Measurements from ENCODE around the gene MAGI1. TPM values are rescaled to one million over a fixed set of nuclear protein-coding genes. Genes with fewer than 3 reads are reported as not detected.

Gene MAGI1
- total RNA-seq, 1 donor from 2014 or later: 5.0 TPM

GRCh38 chr3:65347166-65347565, 691.6 kb downstream of the MAGI1 start:
- peaks cover 1% of the 10 kb centered on the region for H3K27me3 ChIP-seq (ENCODE audit: control insufficient read depth, insufficient read depth, low read length)
- no peak for TF ChIP-seq CTCF (IDR thresholded peaks at IDR 0.05; ENCODE audit: insufficient read depth, low read length, severe bottlenecking)
- no peak for FAIRE-seq

GRCh38 chr3:65344846-65345245, 693.9 kb downstream of the MAGI1 start:
- DNase-seq (ENCODE audit: low read depth) (no peak), FAIRE-seq (no peak)
- TF ChIP-seq CTCF (IDR thresholded peaks at IDR 0.05; ENCODE audit: insufficient read depth, low read length, severe bottlenecking): no peak
- peaks cover 1% of the 10 kb centered on the region for H3K27me3 ChIP-seq (ENCODE audit: control insufficient read depth, insufficient read depth, low read length)
- H3K36me3 ChIP-seq (ENCODE audit: control insufficient read depth, insufficient read depth, low read length): no peaks in the 10 kb centered on the region
- H3K4me3 ChIP-seq (ENCODE audit: low read depth, low read length): no peak overlapping the region

More at GRCh38 chr3:65347166-65347565, 691.6 kb downstream of the MAGI1 start:
- Histone ChIP-seq H3K4me3 (ENCODE audit: low read depth, low read length) (no peak overlapping the region), H3K36me3 (ENCODE audit: control insufficient read depth, insufficient read depth, low read length) (no peaks in the 10 kb centered on the region)
- no peak for DNase-seq (ENCODE audit: low read depth)

GRCh38 chr3:65344444-65344843, 694.3 kb downstream of the MAGI1 start:
- Histone ChIP-seq H3K27me3 (ENCODE audit: control insufficient read depth, insufficient read depth, low read length) (peaks cover 1% of the 10 kb centered on the region), H3K4me3 (ENCODE audit: low read depth, low read length) (no peak overlapping the region), H3K36me3 (ENCODE audit: control insufficient read depth, insufficient read depth, low read length) (no peaks in the 10 kb centered on the region)
- no peak for DNase-seq (ENCODE audit: low read depth)
- TF ChIP-seq CTCF (IDR thresholded peaks at IDR 0.05; ENCODE audit: insufficient read depth, low read length, severe bottlenecking): no peak
- no peak for FAIRE-seq

- no peak for TF ChIP-seq CTCF (IDR thresholded peaks at IDR 0.05; ENCODE audit: insufficient read depth, low read length, severe bottlenecking)
- H3K27me3 ChIP-seq (ENCODE audit: control insufficient read depth, insufficient read depth, low read length): peaks cover 1% of the 10 kb centered on the region
- no peak for DNase-seq (ENCODE audit: low read depth)
- no peak overlapping the region for H3K4me3 ChIP-seq (ENCODE audit: low read depth, low read length)
- no peaks in the 10 kb centered on the region for H3K36me3 ChIP-seq (ENCODE audit: control insufficient read depth, insufficient read depth, low read length)
- no peak for FAIRE-seq
Measured at GRCh38 chr3:65343736-65344135, 695.0 kb downstream of the MAGI1 start.

GRCh38 chr3:65343026-65343425, 695.7 kb downstream of the MAGI1 start:
- Histone ChIP-seq H3K4me3 (ENCODE audit: low read depth, low read length) (no peak overlapping the region), H3K36me3 (ENCODE audit: control insufficient read depth, insufficient read depth, low read length) (no peaks in the 10 kb centered on the region), H3K27me3 (ENCODE audit: control insufficient read depth, insufficient read depth, low read length) (peaks cover 1% of the 10 kb centered on the region)
- DNase-seq (ENCODE audit: low read depth): no peak
- FAIRE-seq: no peak
- no peak for TF ChIP-seq CTCF (IDR thresholded peaks at IDR 0.05; ENCODE audit: insufficient read depth, low read length, severe bottlenecking)

- peak; percentile 35 for DNase-seq (ENCODE audit: low read depth)
- H3K27me3 ChIP-seq (ENCODE audit: control insufficient read depth, insufficient read depth, low read length): peaks cover 1% of the 10 kb centered on the region
- no peak overlapping the region for H3K4me3 ChIP-seq (ENCODE audit: low read depth, low read length)
- no peaks in the 10 kb centered on the region for H3K36me3 ChIP-seq (ENCODE audit: control insufficient read depth, insufficient read depth, low read length)
- no peak for FAIRE-seq
- peak; percentile 87 for TF ChIP-seq CTCF (IDR thresholded peaks at IDR 0.05; ENCODE audit: insufficient read depth, low read length, severe bottlenecking)
Measured at GRCh38 chr3:65342084-65342683, 696.5 kb downstream of the MAGI1 start.

Data from bronchial epithelial cell (primary cell).